Activated CD4-positive, alpha-beta T cell treated with anti-CD3 and anti-CD28 coated beads for 24 hours (primary cell): Measurements from ENCODE around the gene PKMYT1.

ENCODE experiments used
- DNase-seq, 2 donors: peaks; one replicate each; pipeline ENCODE4 v3.0.0-alpha.2; 2020; ENCODE audit warnings: low read depth in 2 of 2

Gene PKMYT1

DNA sequence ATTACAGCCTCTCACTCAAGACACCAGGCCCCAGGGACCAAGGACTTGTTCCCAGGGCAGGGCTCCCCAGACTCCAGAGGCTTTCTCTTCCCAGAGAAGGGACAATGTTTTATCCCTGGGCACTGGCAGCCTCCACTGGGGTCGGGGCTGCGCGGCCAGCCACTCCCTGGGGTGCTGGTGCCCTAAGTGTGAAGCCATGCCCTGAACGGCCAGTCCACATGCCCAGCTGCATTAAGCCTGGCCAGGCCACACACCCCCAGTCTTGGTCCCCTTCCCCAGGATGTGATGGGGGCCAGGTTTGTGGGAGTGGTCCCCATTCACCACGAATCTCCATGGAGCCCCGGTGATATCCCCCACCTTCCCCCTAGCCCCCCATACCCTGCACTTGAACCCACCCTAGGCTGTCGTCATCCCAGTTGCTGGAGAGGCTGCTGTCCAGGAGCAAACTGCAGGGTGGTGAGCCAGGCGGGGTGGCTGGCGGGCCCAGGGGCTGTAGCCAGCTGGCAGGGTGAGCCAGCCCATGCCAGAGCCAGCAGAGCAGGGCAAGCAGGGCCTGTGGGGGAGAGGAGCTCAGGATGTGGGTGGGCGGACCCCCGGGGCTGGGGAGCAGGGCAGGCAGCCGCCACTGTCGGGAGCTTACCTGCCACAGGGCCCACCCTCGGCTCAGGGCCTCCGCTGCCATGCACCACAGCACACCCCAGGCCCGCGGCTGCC lies 6.5 kb downstream of the PKMYT1 start:
- DNase-seq, result no peak

DNA sequence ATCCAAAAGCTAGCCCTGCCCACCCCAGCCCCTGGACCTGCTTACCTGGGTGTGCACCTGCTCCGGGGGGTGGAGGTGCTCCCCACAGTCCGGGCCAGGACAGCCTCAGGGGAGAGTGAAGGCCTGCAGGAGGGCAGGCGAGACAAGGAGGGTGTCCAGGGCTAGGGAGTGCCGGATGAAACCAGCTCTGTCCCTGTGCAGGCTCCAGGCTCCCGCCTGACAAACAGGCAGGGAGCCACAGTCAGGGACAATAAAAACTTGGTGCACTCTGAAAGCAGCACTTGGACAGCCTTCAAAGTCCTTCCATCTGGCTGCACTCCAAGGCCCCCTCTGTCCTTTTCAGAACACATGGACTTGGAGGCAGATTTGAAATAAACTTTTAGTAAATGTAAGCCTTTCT lies 7.2 kb downstream of the PKMYT1 start:
- no peak for DNase-seq

DNA sequence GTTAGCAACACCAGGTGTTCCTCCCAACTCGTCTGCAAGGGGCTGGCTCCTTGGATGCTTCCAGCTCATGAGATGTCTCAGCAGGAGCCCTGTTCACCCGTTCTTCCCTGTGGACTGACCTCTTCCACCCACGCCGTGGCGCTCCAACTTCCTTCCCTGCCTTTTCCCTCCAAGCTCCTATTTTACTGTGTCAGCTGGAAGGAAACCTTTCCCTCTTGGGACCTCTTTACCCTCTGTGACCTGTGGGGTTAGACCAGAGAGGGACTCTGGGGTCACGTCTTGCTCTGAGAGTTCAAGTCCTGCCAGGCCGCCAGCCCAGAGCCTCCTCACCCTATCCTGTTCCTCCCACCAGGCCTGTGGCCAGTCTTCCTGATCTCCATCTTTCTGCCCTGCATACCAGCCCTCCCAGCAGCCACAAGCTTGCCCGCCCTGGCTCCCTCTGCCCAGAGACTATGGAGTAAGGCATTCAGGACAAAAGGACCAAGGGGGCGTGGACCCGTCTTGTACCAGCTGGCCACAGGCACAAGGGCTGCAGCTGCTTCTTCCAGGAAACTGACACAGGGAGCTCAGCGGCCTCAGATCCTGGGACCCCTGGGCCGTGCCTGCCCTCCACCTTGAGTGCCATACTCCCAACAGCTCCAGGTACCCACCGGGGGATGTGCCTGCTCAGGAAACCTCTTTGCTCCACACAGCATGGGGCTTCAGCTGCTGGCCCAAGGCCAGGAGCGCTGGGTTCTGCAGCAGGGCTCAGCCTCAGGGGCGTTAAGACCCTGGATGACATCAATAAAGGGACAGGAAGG lies 8.1 kb downstream of the PKMYT1 start:
- no peak for DNase-seq

DNA sequence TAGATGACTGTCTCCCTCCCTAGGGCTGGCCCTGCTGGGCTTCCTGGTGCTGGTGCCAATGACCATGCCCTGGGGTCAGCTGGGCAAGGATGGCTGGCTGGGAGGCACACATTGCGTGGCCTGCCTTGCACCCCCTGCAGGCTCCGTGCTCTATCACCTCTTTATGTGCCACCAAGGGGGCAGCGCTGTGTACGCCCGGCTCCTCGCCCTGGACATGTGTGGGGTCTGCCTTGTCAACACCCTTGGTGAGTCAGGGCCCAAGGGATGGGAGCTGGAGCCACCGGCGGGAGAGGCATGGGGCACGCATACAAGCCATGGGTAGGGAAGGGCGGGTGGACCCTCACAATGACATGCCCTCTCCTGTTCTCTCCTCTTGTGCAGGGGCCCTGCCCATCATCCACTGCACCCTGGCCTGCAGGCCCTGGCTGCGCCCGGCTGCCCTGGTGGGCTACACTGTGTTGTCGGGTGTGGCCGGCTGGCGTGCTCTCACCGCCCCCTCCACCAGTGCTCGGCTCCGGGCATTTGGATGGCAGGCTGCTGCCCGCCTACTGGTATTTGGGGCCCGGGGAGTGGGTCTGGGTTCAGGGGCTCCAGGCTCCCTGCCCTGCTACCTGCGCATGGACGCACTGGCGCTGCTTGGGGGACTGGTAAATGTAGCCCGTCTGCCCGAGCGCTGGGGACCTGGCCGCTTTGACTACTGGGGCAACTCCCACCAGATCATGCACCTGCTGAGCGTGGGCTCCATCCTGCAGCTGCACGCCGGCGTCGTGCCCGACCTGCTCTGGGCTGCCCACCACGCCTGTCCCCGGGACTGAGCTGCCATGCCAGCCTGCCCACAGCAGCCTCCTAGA lies 8.9 kb downstream of the PKMYT1 start:
- no peak for DNase-seq

DNA sequence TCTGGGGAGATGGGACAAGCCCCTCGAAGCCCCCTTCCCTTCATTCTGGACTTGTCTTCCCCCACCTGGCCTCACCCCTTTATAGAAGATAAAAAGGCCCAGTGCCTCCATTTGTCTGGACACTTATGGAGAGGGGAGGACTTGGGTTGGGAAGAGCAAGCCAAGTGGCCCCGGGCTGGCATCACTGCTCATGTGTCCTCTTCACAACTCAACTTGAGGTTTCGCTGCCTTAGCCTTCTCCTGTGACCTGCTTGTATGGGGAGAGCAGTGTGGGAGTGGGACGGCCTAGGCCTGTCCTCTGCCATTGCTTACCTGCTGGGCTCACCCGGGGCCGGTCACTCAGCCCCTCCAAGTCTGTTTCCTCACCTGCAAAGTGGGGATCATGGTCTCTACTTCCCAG lies 9.7 kb downstream of the PKMYT1 start:
- DNase-seq, result no peak

DNA sequence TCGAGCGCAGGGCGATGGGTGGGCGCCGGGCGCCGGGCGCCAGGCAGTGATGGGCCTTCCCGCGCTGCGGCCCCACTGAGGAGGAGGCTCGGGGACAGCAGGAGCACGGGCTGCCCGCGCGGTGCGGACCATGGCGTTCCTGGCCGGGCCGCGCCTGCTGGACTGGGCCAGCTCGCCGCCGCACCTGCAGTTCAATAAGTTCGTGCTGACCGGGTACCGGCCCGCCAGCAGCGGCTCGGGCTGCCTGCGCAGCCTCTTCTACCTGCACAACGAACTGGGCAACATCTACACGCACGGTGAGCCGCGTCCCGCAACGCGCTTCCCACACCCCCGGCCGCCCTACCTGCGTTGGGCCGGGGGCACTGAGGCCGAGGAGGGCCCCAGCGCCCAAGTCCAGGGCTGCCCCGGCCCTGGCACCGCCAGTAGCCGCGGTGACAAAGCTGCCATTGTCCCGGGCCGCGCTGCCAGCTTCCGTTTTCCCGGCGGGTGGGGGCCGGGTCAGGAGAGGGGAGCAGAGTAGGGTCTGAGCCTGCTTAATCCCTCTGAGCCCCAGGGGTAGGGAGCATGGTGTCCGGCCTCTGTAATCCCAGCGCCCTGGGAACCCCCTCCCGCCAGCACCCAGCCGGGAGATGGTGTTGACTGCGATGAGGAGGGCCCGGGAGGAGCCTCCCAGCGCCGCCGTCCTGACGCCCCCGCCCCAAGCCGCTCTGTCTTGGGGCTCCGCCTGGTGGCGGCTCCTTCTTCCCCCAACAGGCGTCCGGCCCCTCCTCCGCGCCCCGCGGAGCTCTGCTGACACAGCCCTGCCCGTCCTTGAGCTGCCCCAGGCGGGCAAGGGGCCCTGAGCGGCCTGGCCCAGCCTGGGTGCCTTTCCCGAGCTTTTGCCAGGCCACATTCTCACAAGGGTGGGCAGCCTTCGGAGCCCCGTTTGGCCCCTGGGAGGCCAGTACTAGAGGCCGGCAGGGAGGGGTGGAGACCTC lies 10.4 kb downstream of the PKMYT1 start:
- DNase-seq, result peak; percentile 55 to 80

DNA sequence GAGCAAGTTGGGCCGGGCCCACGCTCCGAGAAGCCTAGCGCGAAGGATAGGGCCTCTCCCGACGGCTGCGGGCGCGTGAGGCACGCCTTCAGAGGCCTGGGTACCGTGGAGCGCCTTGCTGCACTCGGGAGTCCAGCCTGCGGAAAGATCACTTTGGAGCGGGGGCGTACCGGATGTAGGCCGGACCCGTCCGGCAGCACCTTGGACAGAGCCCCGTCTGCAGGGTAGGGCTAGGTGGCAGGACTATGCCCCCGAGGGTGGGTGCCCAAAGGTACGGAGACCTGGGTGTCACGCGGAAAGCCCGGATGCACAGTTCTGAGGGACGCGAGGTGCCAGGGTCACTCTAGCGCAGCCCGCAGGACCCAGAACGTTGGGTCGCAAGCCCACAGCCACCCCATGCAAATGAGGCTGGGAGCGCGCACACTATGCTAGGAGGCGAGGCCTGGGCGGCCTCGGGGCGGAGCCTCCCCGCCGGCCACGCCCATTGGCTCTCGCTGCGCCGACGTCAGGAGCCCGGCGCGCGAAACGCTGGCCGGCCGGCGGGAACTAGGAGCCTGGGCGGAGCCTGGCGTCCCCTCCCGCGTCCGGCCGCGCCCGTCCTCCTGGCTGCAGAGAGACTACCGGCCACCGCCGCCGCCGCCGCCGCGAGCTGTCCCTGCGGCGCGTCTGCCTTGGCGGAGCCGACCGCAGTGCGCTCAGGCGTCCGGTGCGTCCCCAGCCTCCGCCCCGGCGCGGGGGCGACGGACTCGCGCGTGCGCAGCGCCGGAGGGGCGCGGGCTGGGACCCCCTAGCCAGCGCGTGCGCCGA lies 11.3 kb downstream of the PKMYT1 start, which contains the start of gene PAQR4:
PAQR4 (plus strand) TSS at position 611 of the 807 bp plus-strand sequence. CDS start 327 bp downstream, outside the sequence.
- peak; percentile 61 to 76 for DNase-seq

DNA sequence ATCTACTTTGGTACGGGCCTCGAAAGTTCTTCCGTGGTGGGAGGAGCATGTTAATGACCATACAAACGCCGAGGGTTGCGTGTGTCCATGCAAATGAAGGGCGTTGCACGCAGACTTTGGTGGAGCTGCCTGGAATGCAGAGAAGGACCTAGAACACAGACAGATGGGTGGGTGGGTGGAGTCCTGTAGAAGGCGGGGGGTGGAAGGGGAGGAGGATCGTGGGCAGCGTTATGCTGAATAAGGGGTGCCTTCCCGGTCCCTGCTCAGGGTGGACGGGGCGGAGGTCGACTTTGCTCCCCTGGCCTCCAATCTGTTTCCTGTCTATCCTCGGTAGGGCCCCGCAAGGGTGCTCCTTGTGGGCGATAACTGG lies 11.9 kb downstream of the PKMYT1 start:
- no peak for DNase-seq

DNA sequence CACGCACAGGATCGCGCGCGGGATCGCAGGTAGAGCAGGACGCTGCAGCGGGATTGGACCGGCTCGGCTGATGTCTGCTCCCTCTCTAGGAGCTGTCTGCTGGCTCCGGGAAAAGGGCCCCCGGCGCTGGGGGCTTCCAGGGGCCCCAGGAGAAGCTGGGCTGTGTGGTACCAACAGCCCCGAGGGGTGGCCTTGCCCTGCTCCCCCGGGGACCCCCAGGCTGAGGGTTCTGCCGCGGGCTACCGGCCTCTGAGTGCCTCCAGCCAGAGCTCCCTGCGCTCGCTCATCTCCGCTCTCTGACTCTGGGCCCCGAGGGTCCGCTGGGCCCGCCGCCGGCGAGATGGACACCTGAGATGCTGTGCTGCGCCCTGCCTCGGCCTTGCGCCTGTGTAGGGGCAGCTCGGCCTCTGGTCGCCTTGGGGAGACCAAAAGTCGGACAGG lies 12.5 kb downstream of the PKMYT1 start:
- DNase-seq, result no peak

DNA sequence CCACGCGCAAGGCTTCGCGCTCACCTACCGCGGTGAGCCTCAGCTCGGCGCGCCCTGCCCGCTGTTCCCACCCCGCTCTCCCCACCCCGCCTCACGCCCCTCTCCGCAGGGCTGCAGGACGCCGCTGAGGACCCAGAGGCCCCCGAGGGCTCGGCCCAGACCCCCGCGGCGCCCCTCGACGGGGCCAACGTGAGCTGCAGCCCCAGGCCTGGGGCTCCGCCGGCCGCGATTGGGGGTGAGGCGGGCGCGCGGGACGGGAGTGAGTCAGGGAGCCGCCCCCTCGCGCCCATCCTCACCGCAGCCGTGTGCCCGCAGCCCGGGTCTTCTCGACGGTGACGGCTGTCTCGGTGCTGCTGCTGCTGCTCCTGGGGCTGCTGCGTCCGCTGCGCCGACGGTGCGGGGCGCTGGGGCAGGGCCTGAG lies 13.0 kb downstream of the PKMYT1 start:
- DNase-seq, result no peak

DNA sequence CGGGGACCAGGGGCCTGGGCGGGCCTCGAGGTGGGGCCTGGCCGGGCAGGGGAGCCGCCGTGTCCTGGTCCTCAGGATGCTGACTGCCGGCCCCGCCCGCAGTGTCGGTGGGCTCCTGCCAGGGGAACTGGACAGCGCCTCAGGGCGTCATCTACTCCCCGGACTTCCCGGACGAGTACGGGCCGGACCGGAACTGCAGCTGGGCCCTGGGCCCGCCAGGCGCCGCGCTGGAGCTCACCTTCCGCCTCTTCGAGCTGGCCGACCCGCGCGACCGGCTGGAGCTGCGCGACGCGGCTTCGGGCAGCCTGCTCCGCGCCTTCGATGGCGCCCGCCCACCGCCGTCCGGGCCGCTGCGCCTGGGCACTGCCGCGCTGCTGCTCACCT lies 13.4 kb downstream of the PKMYT1 start:
- no peak for DNase-seq

DNA sequence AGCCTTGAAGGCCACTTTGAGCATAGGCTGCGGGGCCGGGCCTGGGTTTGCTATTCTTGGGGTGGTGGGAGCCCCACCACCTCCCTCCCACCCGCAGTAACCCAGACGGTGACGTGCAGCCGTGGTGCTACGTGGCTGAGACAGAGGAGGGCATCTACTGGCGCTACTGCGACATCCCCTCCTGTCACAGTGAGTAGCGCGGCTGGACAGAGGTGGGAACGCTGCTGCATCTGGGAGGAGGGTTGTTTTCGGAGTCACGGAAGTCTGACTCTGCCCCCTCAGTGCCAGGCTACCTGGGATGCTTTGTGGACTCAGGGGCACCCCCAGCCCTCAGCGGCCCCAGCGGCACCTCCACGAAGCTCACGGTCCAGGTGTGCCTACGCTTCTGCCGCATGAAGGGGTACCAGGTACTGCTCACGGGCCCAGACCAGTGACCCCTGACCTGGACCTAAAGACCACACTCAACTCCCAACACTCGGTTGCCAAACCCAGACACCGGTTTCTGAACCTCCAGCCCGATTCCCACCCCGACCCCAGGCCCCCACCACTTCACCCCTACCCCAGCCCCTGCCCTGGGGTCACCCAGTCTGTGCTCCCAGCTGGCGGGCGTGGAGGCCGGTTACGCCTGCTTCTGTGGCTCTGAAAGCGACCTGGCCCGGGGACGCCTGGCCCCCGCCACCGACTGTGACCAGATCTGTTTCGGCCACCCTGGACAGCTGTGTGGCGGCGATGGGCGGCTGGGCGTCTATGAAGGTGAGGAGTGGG lies 14.0 kb downstream of the PKMYT1 start:
- no peak for DNase-seq

DNA sequence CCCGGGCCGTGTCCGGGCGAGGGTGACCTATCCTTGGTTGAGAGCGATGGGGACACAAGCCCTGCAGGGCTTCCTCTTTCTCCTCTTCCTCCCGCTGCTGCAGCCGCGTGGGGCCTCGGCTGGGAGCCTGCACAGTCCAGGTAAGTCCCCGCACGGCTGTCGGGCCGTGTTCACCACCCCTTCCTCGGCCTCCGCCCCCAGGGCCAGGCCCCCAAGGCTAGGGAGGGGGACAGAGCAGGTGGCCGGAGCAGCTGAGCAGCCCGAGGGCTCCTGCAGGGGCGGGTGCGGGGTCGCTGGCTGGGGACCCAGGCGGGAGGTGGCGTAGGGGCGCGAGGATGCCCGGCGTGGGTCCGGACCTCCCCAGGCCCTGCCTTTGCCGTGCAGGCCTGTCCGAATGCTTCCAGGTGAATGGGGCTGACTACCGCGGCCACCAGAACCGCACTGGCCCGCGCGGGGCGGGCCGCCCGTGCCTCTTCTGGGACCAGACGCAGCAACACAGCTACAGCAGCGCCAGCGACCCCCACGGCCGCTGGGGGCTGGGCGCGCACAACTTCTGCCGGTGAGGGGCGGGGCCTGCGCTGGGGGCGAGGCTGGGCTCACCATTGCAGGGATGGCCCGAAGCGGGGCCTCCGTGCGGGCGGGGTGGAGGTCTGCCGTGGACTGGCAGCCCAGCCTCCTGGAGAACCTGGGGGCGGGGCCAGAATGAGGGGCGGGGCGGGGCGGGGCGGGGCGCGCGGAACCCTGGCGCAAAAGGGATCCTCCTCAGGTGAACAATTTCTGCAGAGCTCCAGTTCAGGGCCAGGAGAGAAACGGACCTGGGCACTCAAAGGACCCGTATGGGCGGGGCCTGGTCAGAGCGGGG lies 15.5 kb downstream of the PKMYT1 start:
- DNase-seq, result peak in 1 of 2 donors; percentile 57

DNA sequence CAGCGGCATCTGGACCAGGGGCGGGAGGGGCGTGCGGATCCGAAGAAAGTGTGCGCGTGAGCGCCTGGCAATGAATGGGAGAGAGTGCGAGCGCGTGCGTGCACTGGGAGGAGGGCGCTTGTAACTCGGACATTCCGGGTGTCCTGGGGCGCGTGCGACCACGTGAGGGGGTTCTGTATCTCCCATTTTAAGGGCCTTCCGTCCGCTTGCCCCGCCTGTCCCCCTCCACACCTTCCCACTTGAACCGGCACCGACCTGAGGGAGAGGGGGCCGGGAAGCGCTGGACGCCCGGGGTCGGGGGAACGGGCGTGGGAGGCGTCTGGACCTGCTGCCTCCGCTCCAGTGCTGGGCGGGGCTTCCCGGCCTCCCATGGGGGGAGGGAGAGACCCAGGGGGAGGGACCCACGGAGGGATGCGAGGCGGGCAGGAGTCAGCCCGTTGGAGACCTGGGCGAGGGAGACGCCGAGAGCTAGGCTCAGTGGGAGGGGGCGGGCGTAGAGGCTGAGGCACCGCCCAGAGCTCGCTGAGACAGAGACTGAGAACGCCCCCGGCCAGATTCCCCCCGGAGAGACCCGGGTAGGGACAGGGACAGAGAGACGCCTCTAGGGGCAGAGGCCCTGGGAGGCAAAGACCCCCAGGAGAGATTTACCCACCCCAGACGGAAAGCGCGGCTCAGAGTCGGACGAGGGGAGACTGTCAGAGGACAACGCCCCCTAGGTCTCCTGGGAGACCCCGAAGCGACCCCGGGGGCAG lies 16.3 kb downstream of the PKMYT1 start, which contains the start of gene KREMEN2:
KREMEN2 (plus strand) TSS at position 553 of the 752 bp plus-strand sequence. CDS start 246 bp downstream, outside the sequence.
- no peak for DNase-seq

DNA sequence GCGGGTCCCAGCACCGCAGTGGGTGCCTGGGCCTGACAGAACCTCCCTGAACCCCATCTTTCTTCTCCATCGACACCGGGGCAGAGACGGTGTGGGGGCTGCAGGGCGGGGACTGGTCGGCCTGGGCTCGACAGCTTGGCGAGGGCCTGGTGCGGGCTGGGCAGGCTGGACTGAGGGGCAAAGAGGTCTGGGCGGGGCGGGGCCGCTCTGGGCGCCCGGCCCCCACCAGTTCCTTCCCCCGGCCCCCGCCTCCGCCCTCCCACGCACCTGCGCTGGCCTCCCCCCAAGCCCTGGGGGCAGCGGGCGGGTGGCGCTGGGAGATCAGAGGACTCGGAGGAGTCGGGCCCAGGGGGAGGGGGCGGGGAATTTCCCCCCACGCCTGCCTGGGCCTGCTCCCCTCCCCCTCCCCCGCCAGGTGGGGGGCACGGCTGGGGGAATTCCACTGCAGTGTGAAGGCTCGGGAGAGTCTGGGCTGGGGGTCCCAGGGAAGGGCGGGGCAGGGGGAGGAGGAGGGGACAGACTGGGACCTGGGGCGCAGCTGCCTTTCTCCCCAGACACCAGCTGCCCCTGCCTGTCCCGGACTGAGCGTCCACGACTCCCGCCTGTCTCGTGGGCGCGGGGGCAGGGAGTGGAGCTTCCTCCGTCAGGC lies 17.0 kb downstream of the PKMYT1 start:
- no peak for DNase-seq

DNA sequence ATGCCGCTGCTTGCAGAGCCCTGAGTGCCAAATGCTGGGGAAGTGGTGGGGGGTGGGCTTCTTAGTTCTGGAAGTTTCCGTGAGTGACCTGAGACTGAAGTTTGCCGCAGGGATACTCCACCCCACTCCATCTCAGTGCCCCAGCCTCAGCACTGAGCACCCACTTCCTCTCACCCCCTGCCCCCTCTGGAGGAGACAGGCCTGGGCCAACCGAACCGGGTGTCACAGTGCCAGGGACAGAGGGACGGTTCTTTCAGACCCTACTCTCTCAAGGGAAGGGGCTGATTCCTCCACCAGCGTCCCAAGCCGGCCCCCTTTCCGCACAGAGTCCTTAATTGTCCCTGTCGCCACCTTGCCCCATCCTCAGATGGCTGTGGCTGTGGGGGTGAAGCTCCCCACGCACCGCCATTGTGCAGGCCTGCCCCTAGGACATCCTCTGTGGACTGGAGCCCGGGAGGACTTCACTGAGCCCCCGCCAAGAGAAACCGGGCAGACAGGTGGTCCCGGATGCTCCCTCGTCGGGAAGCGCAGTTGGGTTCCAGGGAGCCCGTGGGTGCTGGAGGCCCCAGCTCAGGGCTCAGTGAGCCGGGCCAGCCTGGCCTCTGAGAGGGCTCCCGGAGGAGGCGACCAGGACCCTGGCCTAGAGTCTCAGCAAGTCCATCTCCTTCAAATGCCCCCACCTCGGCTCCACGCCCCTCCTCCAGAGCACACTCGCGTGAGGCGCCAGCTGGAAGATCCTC lies 17.7 kb downstream of the PKMYT1 start:
- no peak for DNase-seq
